Progenitor cell of endocrine pancreas (in vitro differentiated cells): ENCODE results near the gene IL1F10. TPM values are rescaled to one million over a fixed set of nuclear protein-coding genes. Genes with fewer than 3 reads are reported as not detected.

ENCODE experiments used
- DNase-seq: peaks from one replicate; pipeline ENCODE4 v3.0.0; 2021; ENCODE audit warnings: low spot score; ENCODE audit not compliant: unreplicated experiment
- H3K27ac Mint-ChIP-seq: 2 replicates; pipeline ENCODE4 v1.8.0; 2021; ENCODE audit warnings: mild to moderate bottlenecking, moderate library complexity, mixed read lengths
- H3K27me3 Mint-ChIP-seq: 2 replicates; pipeline ENCODE4 v1.8.0; 2021; ENCODE audit warnings: mixed read lengths
- H3K36me3 Mint-ChIP-seq: 2 replicates; pipeline ENCODE4 v1.8.0; 2022; ENCODE audit warnings: mixed read lengths; ENCODE audit not compliant: insufficient read depth
- H3K4me1 Mint-ChIP-seq: 2 replicates; pipeline ENCODE4 v1.8.0; 2021; ENCODE audit warnings: low read depth, mixed read lengths
- H3K4me3 Mint-ChIP-seq: 2 replicates; pipeline ENCODE4 v1.8.0; 2021; ENCODE audit warnings: low read depth, mild to moderate bottlenecking, moderate library complexity, mixed read lengths
- H3K9me3 Mint-ChIP-seq: 2 replicates; pipeline ENCODE4 v1.8.0; 2021; ENCODE audit warnings: low read depth, mixed read lengths
- CTCF ChIP-seq: fragments of 200-600 bp; sonication (generic); IDR thresholded peaks from one replicate; pipeline ENCODE4 v1.5.0; 2021; ENCODE audit warnings: antibody characterized with exemption, mild to moderate bottlenecking; ENCODE audit not compliant: unreplicated experiment
- total RNA-seq: library from RNA; stranded (reverse); gene quantifications from 2 replicates; pipeline ENCODE4 v1.2.1, GENCODE V29; 2021

Gene IL1F10
- total RNA-seq, 1 donor from 2014 or later = not detected

GRCh38 chr2:113105047-113105785, 37.4 kb downstream of the IL1F10 start:
- peaks cover 2% of the 10 kb centered on the region for H3K4me1 Mint-ChIP-seq
- no peaks in the 10 kb centered on the region for H3K36me3 Mint-ChIP-seq
- H3K27me3 Mint-ChIP-seq = peaks cover 29% of the 10 kb centered on the region
- DNase-seq = no peak
- H3K27ac Mint-ChIP-seq = no peak overlapping the region
- TF ChIP-seq CTCF = no peak
- no peak overlapping the region for H3K4me3 Mint-ChIP-seq
- H3K9me3 Mint-ChIP-seq = peaks cover 12% of the 10 kb centered on the region

GRCh38 chr2:113111121-113111520, 43.4 kb downstream of the IL1F10 start:
- Mint-ChIP-seq H3K4me3 (no peak overlapping the region), H3K27ac (no peak overlapping the region), H3K9me3 (no peaks in the 10 kb centered on the region), H3K4me1 (no peaks in the 10 kb centered on the region), H3K27me3 (peaks cover 13% of the 10 kb centered on the region), H3K36me3 (no peaks in the 10 kb centered on the region)
- DNase-seq = no peak
- TF ChIP-seq CTCF = no peak

- DNase-seq = no peak
- no peak for TF ChIP-seq CTCF
- H3K4me3 Mint-ChIP-seq = no peak overlapping the region
- no peak overlapping the region for H3K27ac Mint-ChIP-seq
- no peaks in the 10 kb centered on the region for H3K4me1 Mint-ChIP-seq
- H3K27me3 Mint-ChIP-seq = peaks cover 12% of the 10 kb centered on the region
- H3K36me3 Mint-ChIP-seq = no peaks in the 10 kb centered on the region
- H3K9me3 Mint-ChIP-seq = no peaks in the 10 kb centered on the region
Observed at GRCh38 chr2:113111823-113112287, 44.1 kb downstream of the IL1F10 start.

GRCh38 chr2:113112441-113112840, 44.7 kb downstream of the IL1F10 start:
- no peak overlapping the region for H3K27ac Mint-ChIP-seq
- no peak for DNase-seq
- no peaks in the 10 kb centered on the region for H3K4me1 Mint-ChIP-seq
- TF ChIP-seq CTCF = no peak
- H3K9me3 Mint-ChIP-seq = no peaks in the 10 kb centered on the region
- H3K27me3 Mint-ChIP-seq = peaks cover 8% of the 10 kb centered on the region
- no peaks in the 10 kb centered on the region for H3K36me3 Mint-ChIP-seq
- no peak overlapping the region for H3K4me3 Mint-ChIP-seq

- no peaks in the 10 kb centered on the region for H3K9me3 Mint-ChIP-seq
- H3K36me3 Mint-ChIP-seq = no peaks in the 10 kb centered on the region
- no peak overlapping the region for H3K27ac Mint-ChIP-seq
- DNase-seq = no peak
- no peak for TF ChIP-seq CTCF
- peaks cover 8% of the 10 kb centered on the region for H3K27me3 Mint-ChIP-seq
- H3K4me3 Mint-ChIP-seq = no peak overlapping the region
- no peaks in the 10 kb centered on the region for H3K4me1 Mint-ChIP-seq
Observed at GRCh38 chr2:113112871-113113270, 45.1 kb downstream of the IL1F10 start.
